Renal cortical epithelial cell (primary cell): ENCODE results near the gene EHBP1. TPM values are rescaled to one million over a fixed set of nuclear protein-coding genes. Genes with fewer than 3 reads are reported as not detected.

Experiments used
- DNase-seq: peaks from one replicate; pipeline ENCODE4 v3.0.0-alpha.2; 2011; ENCODE audit warnings: low read depth
- total RNA-seq: library from RNA; depleted of rRNA; stranded (reverse); fragments of >200 nt; gene quantifications from 2 replicates; pipeline ENCODE4 v1.2.3, GENCODE V29; 2014

Gene EHBP1
- total RNA-seq, 1 donor from 2014 or later: 97.9 TPM

DNA sequence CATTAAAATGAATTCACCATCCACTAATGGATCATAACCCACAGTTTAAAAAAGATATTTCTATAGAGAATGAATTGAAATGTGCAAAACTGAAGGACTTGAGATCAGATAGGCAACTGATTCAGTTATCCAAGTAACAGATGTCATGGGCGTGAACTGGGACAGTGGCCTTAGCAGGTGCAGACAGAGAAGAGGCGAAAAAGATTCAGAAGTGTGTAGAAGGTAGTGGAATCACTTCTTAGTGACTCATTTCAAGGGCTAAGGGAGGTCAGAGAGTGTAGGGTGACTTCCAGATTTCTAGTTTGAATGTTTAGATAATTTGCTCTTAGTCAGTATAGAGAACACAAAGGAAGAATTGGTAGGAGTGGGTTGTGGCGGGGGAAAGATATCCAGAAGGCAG is 79.7 kb downstream of the EHBP1 start:
- DNase-seq: no peak

- DNase-seq: peak; percentile 59
These were observed 80.5 kb downstream of the EHBP1 start for GRCh38 chr2:62785810-62786597.

DNA sequence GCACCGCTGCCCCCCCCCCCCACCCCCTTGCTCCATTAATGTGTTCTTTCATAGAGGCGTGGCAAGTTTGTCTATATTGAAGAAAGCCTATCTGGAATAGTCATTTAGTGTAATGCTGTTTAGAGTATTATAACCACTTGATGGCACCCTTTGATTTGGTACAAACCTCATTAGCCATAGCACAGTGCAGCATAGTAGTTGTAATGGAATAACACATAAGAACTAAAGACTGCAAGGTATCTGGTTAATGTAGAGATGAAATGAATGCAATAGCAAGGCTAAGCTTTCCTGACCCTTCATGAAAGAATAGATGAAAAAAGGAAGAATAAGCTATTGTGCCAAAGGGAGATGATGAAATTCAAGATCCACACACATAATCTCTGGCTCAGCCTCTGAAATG is 81.9 kb downstream of the EHBP1 start:
- peak; percentile 60 for DNase-seq

- DNase-seq: no peak
These were observed 84.0 kb downstream of the EHBP1 start for GRCh38 chr2:62789518-62789917.

GRCh38 chr2:62789918-62790317 is 84.4 kb downstream of the EHBP1 start:
- DNase-seq: no peak

GRCh38 chr2:62792408-62792807 is 86.9 kb downstream of the EHBP1 start:
- DNase-seq: no peak

GRCh38 chr2:62793213-62793612 is 87.7 kb downstream of the EHBP1 start:
- no peak for DNase-seq

- DNase-seq: peak; percentile 82
These were observed 89.3 kb downstream of the EHBP1 start for GRCh38 chr2:62794791-62795190.

GRCh38 chr2:62795341-62795740 is 89.8 kb downstream of the EHBP1 start:
- no peak for DNase-seq

DNA sequence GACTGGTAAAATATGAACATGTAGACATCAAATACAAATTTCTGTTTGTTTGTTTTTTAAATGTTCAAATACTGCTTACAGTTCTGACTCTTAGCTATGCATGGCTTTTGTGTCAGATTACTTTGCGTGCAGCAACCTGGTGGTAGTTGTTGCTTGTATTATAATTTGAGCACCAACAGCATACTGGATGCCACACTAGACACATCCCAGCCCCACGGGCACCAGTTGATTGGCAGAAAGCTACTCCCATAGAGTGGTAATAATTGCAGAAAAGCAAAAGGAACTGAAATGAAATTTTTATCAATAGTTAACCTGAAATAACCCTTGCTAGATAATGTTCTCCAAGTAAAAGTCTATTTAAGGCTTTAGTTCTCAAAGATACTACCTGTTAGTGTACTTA is 91.6 kb downstream of the EHBP1 start:
- no peak for DNase-seq

DNA sequence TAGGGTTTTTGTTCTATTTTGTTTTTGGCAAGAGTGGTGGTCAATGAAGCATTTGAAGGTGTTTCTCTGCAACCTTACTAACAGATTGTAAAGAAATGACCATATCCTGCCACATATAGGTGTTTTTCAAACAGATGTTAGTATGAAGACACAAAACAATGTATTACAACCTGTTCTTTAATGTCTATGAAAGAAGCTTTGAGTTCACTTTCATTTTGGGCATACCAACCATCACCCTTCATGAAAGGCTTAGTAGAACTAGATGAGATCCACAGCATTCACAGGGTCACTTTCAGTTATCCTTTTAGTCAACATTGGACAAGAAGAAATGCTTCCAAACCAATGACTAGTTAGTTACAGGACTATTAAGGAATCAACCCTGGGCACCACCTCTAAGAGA is 95.1 kb downstream of the EHBP1 start:
- DNase-seq: no peak

GRCh38 chr2:62801110-62801509 is 95.6 kb downstream of the EHBP1 start:
- no peak for DNase-seq

DNA sequence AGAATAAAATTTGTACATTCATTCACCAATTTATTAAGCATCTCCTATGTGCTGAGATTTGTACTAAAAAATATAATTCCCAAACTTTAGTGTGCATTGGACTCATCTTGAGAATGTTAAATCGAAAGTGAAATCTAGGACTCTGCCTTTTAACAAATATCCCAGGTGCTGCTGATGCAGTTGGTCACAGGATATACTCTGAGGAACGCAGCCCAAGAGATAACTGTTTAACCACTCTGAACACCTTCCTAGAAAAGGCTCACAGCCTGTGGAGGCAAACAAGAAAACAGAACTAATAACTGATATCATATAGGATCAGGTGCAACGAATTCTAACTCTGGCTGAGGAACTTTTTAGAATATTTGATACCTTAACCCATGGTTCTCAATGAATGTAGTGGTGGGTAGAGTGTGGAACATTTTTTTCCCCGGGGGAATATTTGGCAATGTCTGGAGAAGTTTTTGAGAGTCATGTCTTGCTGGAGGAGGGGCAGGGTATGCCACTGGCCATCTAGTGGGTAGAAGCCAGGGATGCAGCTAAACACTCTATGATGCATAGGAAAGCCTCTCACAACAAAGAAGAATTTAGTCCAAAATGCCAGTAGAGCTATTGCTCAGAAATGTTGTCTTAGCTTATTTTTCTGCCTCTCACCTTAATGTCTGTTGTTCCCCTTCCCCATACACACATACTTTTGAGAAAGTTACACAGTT is 96.5 kb downstream of the EHBP1 start:
- no peak for DNase-seq

DNA sequence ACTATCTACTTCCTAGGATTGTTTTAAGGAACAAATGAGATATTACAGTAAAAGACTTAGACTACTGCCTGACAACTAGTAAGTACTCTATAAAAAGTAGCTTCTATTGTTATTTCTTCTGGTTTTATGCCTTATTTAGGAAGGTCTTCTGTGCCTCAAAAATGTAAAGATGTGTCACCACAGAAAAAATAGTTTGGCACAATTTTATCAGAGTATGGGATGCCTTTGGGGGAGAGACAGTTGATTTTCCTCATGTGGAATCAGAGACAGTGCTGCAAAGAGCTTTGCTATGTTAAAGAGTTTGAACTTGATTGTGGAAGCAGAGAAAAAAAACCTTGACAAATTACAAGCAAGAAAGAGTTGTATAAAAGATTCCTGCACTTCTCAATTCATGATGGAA is 98.4 kb downstream of the EHBP1 start:
- DNase-seq: no peak

DNA sequence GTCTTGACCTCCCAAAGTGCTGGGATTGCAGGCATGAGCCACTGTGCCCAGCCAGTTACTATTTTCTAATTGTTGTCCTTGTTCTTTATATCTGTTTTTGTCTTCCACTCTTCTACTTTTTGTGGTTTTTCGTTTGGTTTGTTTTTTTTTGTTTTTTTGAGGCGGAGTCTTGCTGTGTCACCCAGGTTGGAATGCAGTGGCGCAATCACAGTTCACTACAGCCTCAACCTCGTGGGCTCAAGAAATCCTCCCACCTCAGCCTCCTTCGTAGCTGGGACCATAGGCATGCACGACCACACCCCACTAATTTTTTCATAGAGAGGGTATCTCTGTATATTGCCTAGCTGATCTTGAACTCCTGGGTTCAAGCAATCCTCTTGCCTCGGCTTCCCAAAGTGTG is 100.7 kb downstream of the EHBP1 start:
- no peak for DNase-seq

- no peak for DNase-seq
These were observed 103.0 kb downstream of the EHBP1 start for GRCh38 chr2:62808554-62808953.

DNA sequence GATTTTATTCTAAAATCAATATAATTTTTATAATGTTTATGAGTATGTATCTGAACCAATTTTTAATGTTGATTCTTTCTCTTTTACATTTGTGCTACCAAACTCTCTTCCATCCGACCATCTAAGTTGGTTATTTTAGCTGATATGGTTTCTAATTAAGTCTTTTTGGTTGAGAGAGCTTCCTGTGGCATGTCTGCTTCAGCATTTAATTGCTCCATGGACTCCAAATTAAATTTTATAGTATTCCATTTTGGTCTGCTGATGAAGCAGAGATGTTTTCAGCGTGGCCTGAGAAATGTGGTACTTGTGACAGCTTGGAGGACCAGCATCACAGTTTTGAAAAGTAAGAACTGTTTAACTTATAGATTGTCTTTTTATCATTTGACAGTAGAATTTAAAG is 105.6 kb downstream of the EHBP1 start:
- no peak for DNase-seq

GRCh38 chr2:62811972-62812371 is 106.5 kb downstream of the EHBP1 start:
- no peak for DNase-seq

DNA sequence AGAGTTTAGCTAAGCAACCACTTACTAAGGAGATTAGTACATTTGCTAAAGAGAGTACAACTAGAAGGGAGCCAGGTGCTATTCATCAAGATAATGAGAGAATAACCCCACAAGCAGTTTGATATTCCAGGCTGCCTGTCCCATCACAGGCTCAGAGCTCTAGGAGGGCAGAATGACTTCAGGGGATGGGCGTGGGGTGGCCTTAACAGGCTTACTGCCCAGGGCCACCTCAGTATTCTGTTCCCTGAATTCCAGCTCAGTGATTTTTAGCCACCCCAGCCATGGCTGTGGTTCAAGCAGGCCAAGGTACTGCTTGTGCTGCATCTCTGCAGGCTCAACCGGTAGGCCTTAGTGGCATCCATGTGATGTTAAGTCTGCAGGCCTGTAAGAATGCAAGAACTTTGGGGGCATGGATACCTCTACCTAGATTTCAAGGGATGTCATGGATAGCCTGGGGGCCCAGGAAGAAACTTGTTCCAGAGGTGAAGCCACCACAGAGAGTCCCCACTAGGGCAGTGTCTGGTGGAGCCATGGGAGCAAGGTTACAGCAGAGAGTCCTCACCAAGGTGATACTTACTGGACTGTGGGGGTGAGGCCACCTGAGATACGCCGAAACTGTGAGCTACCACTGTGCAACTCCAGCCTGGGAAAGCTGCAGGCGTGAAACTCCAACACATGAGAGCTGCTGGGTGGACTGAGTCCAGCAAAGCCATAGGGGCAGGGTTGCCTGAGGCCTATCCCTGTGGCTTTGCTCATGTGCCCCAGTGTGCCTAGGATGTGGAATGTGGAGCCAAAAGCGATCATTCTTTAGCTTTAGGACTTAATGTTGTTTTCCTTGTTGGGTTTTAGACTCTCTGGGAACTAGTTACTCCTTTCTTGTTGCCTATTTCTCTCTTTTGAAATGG is 107.7 kb downstream of the EHBP1 start:
- DNase-seq: no peak

DNA sequence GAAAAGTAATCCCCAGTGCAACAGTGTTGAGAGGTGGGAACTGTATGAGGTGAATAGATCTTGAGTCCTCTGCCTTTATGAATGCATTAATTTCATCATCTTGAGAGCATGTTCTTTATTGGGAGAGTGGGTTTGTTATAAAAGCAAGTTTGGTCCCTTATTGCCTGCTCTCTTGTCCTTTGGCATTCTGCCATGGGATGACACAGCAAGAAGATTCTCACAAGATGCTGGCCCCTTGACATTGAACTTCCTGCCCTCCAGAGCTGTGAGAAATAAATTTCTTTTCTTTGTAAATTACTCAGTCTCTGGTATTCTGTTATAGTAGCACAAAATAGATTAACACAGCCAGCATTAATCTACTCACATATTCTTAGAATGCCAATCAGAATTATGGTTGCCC is 108.6 kb downstream of the EHBP1 start:
- peak; percentile 32 for DNase-seq

DNA sequence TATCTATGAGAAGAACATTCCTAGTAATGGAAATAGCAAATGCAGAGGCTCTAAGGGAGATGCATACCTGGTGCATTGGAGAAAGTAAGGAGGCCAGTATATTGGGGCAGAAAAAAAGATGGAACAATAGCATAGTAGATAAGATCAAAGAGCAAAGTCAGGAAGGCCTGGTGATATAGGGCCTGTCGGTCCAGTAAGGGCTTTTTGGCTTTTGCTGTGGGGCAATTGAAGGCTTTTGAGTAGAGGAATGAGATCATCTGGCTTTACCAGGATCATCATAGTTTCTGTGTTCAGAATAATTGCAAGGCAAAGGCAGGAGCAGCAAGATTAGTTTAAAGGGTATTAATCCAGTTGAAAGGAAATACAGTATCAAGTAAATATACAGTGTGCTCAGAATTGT is 111.8 kb downstream of the EHBP1 start:
- DNase-seq: no peak

DNA sequence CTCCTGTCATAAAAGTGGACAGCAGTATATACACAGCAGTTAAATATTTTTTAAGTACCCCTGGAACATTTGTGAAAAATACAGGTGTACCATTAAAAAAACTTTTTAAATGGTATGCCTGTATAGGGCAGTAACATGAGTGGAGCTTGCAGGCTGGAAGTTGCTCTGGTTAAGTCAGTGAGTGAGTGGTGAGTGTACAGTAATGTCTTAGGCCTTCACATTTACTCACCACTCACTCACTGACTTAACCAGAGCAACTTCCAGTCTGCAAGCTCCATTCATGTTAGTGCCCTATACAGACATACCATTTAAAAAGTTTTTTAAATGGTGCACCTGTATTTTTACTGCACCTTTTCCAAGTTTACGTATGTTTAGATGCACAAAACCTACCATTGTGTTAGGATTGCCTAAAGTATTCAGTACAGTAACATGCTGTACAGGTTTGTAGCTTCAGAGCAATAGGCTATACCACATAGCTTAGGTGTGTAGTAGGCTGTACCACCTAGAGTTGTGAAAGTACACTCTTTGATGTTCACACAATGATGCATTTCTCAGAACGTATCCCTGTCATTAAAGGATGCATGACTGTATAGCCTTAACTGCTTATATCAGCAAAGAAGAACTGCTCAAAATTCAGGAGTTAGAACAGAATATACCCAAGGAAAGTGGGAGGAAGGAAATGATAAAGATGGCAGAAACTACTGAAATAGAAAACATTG is 112.6 kb downstream of the EHBP1 start:
- peak; percentile 57 for DNase-seq
